CD1c-positive myeloid dendritic cell (primary cell): ENCODE results near the gene TRMT112.

Experiments used
- DNase-seq: peaks from one replicate; pipeline ENCODE4 v3.0.0-alpha.2; 2016; ENCODE audit errors: extremely low spot score

Gene TRMT112

DNA sequence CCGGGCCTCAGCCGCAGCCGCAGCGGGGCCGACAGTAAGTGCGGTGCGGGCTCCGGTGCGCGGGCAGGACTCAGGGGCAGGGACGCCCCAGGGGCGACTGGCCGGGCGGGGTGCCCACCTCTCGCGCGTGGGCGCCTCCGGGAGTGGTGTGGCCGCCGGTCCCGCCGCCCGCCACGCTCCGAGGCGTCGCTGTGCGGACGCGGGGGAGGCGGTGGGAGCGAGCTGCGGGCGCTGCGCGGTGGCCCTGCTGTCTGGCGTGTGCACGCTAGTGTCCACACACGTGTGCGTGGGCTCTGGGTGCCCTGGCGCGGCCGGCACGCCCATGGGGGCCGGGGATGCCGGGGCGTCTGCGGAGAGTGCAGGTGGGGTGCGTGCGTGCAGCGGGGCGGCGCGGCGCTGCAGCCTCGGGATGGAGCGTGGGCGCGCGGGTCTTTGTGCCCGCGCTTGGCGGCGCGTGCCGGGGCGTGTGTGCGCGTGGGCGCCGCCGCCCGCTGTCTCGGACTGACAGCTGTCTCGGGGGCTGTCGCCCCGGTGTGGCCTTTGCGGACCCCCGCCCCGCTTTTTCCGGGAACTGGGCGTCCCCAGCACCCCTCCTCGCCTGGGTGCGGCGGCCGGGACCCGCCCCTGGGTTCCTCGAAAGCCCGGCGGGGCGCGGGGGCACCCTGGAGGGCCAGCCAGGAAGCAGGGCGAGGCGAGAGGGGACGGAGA lies 25.5 kb downstream of the TRMT112 start:
- DNase-seq = peak; percentile 46

DNA sequence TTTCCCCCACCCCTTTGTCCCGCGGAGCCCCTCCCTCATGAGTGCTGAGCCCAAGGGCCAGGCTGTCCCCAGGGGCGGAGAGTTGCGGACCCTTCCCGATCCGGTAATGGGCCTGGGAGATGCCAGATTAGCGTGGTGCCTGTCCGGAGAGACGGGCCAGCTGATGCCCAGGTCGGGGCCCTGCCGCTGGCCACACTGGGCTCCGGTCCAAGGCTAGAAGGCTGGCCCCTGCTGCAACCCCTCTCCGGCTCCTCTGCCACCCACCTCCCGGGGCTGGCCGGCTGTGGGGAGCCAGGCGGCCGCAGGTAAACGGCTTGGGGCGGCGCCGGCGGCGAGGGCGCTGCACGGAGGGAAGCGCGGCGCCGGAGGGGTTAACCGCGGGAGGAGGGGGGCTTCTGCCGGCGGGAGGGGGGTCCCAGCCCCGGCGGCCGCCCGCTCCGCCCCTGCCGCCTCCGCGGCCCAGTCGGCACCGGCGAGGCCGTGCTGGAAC lies 26.1 kb downstream of the TRMT112 start, which contains the start of gene KCNK4:
TSS of gene KCNK4 (plus strand) at position 41 of the 490 bp plus-strand sequence. CDS start 1,717 bp downstream, outside the sequence.
- DNase-seq = no peak

DNA sequence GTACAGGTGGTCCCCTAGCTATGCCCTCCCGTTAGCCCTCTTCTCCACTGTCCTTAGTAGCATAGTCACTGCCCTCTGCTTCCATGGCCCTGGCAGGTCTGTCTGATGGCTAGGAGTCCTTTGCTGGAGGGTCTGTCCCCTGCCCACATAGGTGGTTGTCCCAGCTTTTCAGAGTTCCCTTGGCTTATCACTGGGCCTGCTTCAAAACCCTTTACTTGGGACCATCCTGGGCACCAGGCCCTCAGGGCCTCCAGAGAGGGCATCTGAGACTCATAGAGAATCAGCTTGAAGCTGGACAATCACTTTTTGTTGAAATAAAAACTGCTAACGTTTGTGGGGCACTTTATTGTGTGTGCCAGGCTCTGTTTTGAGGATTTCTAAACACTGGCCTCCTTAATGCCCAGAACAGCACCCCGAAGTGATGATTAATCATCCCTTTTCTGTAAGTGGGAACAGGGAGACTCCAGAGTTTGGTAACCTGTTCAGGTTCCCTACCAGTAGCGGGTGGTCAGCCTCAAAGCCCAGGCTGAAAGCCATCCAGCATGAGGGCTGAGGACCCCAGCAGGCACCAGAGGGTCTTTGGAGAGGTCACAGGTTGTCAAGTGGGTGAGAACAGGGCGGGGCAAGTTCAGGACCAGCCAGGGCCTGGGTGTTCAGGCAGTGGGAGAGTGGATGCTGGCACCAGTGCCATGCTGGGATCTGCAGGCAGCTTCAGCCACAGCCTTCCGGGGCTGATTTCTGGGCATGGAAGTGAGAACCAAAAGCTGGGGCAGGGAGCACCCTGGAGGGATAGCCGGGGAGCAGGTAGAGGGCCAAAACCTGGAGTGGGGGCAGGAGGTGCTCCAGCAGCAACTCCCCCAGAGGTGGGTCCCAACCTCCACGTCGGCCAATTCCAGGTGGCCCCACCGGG lies 26.8 kb downstream of the TRMT112 start:
- no peak for DNase-seq

DNA sequence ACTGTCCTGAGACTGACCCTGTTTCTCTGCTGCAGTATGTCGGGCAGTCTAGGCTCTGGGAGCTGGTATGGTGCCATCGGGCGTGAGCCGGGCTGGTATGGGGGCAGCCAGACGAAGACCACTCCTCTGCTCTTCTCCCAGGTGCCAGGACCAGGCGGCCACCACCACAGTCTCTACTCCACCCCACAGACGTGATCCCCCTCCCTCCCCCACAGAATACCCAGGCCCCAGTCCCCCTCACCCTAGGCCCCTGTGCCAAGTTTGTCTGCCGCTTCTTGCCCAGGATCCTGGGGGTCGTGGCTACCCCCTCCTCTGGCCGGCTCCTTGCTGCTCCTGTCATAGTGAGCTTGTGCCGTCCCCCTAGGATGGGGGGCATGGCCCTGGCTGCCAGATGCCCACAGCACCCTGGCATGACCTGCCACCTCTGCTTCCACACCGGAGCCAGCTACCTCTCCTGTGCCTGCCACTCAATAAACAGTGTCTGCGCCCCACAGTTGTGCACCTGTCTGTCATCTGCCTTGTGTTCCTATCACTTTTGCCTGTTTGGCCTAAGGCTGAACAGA lies 28.3 kb downstream of the TRMT112 start:
- DNase-seq = no peak

DNA sequence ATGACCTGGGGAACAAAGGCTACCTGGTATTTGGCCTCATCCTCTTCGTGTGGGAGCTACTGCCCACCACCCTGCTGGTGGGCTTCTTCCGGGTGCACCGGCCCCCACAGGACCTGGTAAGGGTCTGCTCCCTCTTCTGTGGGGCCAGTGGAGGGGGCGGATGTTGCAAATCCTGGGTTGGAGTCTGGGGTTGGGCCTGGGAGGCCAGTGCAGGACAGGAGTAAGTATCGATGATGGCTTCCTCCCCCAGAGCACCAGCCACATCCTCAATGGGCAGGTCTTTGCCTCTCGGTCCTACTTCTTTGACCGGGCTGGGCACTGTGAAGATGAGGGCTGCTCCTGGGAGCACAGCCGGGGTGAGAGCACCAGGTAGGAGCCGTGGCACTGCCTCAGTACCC lies 29.0 kb downstream of the TRMT112 start:
- DNase-seq = no peak

DNA sequence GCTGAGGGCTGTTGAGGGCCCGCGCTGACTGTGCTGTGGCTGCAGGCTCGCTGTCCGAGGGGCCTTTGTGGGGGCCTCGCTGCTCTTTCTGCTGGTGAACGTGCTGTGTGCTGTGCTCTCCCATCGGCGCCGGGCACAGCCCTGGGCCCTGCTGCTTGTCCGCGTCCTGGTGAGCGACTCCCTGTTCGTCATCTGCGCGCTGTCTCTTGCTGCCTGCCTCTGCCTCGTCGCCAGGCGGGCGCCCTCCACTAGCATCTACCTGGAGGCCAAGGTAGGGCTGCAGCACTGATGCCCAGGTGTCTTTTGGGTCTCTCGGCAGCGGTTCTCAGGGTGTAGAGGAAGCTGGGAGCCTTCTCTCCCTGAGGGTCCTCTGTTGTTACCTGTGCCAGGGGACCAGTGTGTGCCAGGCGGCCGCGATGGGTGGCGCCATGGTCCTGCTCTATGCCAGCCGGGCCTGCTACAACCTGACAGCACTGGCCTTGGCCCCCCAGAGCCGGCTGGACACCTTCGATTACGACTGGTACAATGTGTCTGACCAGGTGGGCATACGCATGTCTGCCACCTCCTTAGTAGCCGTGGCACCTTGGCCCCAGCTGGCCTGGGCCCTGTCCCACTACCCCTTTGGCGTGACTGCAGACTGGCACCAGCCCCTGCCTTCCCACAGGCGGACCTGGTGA lies 29.5 kb downstream of the TRMT112 start:
- DNase-seq = no peak

DNA sequence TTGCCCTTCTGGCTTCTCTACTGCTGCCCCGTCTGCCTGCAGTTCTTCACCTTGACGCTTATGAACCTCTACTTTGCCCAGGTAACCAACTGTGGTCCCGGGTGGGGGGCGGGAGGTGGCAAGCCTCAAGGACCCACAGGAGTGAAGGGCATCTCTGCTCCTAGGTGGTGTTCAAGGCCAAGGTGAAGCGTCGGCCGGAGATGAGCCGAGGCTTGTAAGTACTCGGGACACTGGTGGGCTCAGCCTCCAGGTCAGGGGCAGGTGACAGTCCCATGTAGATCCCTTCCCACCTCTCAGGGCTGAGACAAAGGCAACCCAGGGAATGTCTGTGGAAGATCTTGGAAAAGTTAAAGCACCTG lies 30.6 kb downstream of the TRMT112 start:
- DNase-seq = no peak

DNA sequence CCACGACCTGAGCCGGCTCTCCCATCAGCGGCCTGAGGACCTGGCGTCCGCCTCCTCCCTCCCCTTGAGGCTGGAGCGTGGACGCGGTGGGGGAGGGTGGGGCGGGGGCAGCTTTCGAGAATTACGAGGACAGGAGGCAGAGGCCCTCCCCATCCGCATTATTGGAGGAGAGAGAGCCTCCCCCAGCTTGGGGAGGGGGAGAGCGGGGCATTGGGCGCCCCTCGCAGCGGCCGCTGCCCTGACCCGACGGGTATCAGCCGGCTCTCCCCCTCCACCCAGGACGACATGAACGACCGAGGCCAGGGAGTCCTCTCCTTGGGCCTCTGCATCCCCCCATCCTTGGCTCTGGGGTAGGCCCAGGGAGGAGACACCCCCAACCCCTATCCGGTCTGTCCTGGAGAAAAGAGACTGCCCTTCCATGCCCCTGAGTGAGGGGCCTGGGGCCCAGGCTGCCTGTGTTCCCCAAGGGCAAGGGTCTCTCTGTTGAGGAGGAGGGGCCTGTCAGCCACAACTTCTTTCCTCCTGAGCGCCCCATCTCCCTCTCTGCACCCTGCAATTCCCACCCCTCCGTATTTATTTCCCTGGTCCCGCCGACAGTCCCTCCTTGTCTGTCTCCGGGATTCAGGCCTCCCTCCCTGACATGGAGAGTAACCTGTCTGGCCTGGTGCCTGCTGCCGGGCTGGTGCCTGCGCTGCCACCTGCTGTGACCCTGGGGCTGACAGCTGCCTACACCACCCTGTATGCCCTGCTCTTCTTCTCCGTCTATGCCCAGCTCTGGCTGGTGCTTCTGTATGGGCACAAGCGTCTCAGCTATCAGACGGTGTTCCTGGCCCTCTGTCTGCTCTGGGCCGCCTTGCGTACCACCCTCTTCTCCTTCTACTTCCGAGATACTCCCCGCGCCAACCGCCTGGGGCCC lies 31.2 kb downstream of the TRMT112 start:
- DNase-seq = no peak

DNA sequence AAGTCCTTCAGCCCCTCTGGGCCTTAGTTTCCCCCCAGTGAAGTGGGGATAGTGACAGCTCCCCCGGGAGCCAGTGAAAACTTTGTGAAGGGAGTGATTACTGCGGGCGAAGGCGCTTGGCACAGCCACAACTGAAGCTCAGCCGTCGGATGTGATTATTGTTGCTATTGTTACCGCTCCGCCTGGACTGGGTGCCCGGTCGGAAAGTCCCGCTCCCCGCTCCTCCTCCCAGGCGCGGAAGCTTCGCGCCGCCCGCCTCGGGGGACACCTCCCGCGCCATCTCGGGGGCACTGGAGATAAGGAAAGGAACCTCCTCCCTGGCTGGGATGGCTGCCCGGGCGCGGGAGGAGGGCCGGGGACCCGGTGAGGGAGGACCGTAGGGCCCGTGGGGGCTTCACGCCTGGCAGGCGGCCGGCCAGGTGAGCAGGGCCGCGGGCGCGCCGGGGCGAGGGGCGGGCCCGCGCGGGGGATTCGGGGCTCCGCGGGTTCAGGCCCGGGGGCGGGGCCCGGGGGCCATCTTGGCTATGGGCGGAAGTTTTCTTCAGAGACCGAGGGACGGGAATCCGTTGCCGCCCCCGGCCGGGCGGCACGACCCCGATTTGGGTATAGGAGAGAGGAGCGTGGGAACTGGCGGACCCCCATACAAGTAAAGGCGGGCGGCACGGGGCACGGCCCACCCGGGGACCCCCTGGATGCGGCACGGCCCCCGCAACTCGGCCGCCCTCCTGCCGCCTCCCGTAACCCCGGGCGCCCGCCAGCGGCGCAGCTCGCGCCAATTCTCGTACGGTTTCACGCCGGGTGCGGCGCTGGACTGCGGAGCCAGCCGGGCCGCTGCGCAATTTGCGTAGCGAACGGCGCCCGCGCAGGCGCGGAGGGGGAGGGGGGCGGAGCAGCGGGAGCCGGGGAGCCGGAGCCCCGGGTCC lies 32.1 kb downstream of the TRMT112 start, which contains the start of gene GPR137:
TSS of gene GPR137 (plus strand) at position 887 of the 923 bp plus-strand sequence. CDS start 677 bp downstream, outside the sequence.
- DNase-seq = peak; percentile 92

DNA sequence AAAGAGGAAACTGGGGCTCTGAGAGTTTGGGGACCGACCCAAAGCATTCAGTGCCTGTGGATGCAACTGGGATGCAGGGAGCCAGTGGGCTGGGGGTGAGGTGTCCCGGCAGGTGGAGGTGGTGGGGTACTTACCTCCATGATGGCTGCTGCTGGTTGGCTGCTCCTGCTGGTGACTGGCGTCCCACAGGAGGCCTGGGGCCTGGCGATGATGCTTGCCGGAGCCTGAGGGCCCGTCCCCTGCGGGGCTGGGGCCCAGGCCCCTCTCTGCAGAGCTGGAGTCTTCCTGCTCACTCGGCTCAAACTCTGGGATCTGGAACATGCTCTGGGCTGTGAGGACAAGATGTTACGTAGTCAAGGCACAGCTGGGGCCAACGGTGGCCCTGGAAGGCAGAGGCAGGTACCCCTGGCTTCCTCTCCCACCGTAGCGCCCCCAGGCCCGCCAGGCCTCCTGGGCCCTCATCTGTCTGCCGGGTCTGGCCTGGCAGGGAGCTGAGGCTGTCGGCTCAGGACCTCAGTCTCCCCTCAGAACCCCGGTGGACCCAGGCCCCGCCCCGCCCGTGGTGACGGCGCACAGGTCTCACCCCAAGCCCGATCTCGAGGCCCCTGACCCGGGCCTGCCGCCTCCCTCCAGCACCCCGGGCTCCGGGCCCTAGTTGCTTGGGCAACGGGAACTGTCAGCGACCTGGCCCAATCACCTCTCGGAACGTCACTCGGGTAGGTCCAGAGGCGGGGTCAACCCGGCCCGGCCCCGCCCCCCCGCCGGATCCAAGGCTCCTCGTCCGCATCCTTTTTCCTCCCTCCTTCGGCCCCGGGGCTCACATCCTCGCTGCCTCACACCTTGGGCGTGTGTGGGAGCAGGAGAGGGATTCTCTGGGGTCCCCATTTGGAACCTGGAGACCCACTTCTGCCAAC lies 33.1 kb downstream of the TRMT112 start, which contains the start of gene BAD:
TSS of gene BAD (minus strand) at position 618 of the 914 bp plus-strand sequence. CDS start at position 321, 297 bp downstream.
- DNase-seq = peak; percentile 97

DNA sequence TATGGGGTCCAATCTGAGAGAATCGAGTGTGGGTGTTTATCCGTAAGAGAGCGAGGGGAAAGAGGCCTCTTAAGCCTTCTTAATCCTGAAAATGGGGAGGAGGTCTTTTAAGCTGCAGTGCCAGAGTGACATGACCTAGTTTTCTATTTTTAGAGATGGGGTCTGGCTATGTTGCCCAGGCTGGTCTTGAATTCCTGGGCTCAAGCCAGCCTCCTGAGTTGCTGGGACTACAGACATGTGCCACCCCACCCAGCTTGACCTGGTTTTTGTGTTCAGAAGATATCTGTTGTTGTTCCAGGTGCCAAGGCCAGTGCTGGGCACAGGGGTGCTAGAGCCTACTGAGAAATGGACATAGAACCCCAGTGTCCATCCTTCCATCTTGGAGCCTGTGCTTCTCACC lies 34.3 kb downstream of the TRMT112 start:
- DNase-seq = no peak

DNA sequence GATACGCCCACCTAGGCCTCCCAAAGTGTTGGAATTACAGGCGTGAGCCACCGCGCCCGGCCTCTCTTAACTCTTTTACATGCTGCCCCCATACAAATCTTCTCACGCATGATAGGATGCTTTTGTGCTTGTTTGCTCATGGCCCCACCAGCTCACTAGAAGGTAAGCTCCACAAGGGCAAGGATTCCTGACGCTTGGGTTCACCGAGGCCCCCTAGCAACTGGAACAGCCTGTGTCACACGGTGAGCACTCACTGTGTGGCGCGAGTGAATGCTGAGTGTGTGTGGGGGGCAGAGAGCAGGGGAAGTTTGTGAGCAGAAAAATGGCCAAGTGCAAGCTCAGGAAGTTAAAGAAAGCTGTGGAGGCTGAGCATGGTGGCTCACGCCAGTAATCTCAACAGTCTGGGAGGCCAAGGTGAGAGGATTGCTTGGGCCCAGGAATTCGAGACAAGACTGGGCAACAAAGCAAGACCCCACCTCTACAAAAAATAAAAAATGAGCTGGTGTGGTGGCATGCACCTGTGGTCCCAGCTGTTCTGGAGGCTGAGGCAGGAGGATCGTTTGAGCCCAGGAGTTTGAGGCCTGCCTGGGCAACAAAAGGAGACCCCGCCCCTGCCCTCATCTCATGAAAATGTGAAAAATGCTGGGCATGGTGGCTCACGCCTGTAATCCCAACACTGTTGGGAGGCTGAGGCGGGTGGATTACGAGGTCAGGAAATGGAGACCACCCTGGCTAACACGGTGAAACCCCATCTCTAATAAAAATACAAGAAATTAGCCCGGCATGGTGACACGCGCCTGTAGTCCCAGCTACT lies 35.2 kb downstream of the TRMT112 start:
- DNase-seq = no peak

DNA sequence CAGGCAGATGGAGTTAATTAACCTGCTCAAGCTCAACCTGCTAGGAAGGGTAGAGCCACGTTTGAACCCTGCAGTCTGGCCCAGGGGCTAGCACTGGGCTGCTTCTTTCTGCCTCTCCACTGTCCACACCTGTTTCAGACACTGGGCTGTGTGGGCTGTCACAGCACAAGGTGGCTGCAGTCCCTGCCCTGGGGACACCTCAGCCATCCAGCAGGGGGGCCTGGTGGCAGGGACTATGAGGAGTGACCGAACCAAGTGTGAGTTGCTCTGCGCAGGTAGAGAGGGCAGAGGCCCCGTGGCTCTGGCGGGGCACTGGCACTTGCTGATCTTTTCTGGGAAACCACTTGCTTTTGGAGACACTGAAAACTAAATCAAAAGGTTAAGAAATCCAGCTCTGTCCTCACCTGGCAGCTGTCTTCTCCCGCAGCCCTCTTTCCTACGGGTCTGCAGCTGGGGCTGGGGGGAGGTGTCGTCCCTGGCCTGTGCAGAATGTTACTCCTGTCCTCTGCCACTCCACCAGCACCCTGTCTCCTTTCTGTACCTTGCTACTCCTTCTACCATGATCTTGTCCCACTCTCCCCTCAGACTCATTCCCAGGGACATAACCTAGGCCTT lies 38.7 kb downstream of the TRMT112 start:
- no peak for DNase-seq

DNA sequence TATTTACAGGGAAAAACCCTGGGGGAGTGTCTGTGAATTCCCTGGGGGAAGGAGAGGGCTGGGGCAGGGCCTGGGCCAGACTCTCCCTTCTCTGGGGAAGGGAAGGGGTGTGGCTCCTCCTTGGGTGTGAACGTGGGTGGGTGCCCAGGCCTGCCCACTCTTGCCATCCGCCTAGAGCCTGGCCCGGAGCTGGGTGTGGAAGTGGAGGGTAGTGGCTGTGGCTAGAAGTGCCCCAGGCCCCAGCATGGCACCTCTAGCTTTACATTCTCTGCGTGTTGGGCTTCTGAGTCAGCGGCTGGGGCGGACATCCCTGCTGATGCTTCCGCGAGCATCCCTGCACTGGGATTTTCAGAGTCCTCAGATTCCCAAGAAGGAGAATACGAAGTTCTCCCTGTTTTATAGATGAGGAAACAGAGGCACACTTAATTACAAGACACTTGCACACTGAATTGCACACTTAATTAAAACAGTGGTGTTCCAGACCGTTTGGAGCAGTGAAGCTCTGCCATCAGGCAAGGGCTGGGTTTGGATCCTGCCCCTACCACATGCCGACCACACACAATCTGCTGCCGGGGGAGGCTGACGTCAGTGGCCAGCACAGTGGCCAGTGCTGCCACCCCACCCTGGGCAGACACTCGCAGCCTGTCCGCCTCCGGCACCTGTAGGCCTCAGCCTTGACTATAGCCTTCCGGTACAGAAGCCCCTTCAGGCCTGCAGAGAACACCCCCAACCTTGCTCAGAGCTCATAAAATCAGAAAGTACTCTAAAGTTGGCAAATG lies 40.5 kb downstream of the TRMT112 start:
- peak; percentile 29 for DNase-seq

DNA sequence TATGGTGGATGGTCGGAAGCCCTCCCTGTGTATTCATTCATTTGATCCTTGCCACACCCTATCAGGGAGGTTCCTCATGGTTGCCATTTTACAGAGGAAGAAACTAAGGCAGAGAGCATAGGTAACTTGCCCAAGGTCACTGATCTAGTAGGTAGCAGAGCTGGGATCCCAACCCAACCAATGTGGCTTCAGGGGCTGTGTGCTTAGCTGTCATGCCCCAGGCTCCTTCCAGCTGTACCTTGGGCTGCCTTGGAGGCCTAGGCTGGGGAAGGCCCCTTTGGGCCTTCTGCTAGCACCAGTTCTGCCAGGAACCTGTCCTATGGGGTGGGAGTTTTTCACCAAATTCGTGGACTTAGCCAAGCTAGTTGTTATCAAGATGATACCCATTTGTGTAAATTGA lies 41.5 kb downstream of the TRMT112 start:
- no peak for DNase-seq
